Heart left ventricle (tissue), 16 donors: ENCODE data around the gene FAM118B. TPM values are rescaled to one million over a fixed set of nuclear protein-coding genes. Genes with fewer than 3 reads are reported as not detected.

ENCODE experiments used
- ATAC-seq, 4 donors: fragments of 200-7000 bp; cut with Tn5 transposase; one replicate each; pipeline ENCODE4 v1.9.1; 2020 to 2022; ENCODE audit warnings: moderate library complexity in 4 of 4, mild to moderate bottlenecking in 3 of 4, moderate number of reproducible peaks in 1 of 4
- DNase-seq, 5 donors: peaks; one replicate each; pipeline ENCODE4 v3.0.0-alpha.2; 2020
- H3K27ac ChIP-seq, 12 donors: fragments of 200-600 bp; sonication (generic) in 4 of 12; one replicate each; pipeline versions ENCODE4 v1.5.0 to v1.8.0; 2016 to 2022; ENCODE audit warnings: mild to moderate bottlenecking in 2 of 12
- H3K27me3 ChIP-seq, 9 donors: fragments of 200-600 bp; sonication (generic) in 2 of 9; one replicate each; pipeline versions ENCODE4 v1.5.1 to v1.8.0; 2016 to 2022; ENCODE audit warnings: mild to moderate bottlenecking in 3 of 9
- H3K36me3 ChIP-seq, 9 donors: fragments of 200-600 bp; sonication (generic) in 2 of 9; one replicate each; pipeline versions ENCODE4 v1.5.0 to v1.8.0; 2018 to 2022; ENCODE audit warnings: mild to moderate bottlenecking in 2 of 9
- H3K4me1 ChIP-seq, 12 donors: fragments of 200-600 bp; sonication (generic) in 4 of 12; one replicate each; pipeline versions ENCODE4 v1.5.0 to v1.8.0; 2016 to 2022; ENCODE audit warnings: mild to moderate bottlenecking in 3 of 12
- H3K4me3 ChIP-seq, 12 donors: fragments of 200-600 bp; sonication (generic) in 4 of 12; one replicate each; pipeline versions ENCODE4 v1.5.0 to v1.8.0; 2017 to 2022; ENCODE audit warnings: mild to moderate bottlenecking in 9 of 12, moderate library complexity in 4 of 12
- H3K9me3 ChIP-seq, 12 donors: fragments of 200-600 bp; sonication (generic) in 4 of 12; one replicate each; pipeline versions ENCODE4 v1.5.0 to v1.8.0; 2016 to 2022; ENCODE audit warnings: mild to moderate bottlenecking in 1 of 12
- POLR2A ChIP-seq, 2 donors: fragments of 450-650 bp; IDR thresholded peaks; one replicate each; pipeline ENCODE4 v1.6.1; 2017; ENCODE audit warnings: antibody characterized with exemption in 2 of 2, mild to moderate bottlenecking in 2 of 2, moderate library complexity in 2 of 2
- WGBS, 4 donors: extraction: QIAGEN DNeasy Blood & Tissue Kit in 2 of 4; methylation state at CpG; one replicate each; pipeline versions ENCODE4 v1.1.5 to v1.1.7; 2013 to 2018; 5-methylcytosine and 5-hydroxymethylcytosine counted together
- intact Hi-C, 10 donors: fragments of 100-400 bp; cut with DNase I; formaldehyde crosslinking; loops; one replicate each; pipeline versions ENCODE4 v1.11.1 to v1.14.2; 2022
- polyA plus RNA-seq, 2 donors: library from polyadenylated mRNA; stranded (reverse); fragments of 200-250 nt; gene quantifications; one replicate each; pipeline ENCODE4 v1.2.3, GENCODE V29; 2013
- total RNA-seq, 9 donors: library from RNA; depleted of rRNA in 2 of 9; stranded (reverse); fragments of >200 nt in 2 of 9; fragmentation: NEBNext Ultra II Directional in 3 of 9; extraction: Animal tissue kit (Norgen Biotek cat#: 25700) in 3 of 9; gene quantifications; one replicate each; pipeline versions ENCODE4 v1.1.0 to v1.2.4, GENCODE V29; 2016 to 2023
- TF ChIP-seq, protein P1 (sequence below), 12 donors: fragments of 200-600 bp; sonication (generic) in 4 of 12; IDR thresholded peaks; one replicate each; pipeline versions ENCODE4 v1.5.0 to v1.8.0; 2018 to 2022; ENCODE audit warnings: antibody characterized with exemption in 12 of 12, mild to moderate bottlenecking in 5 of 12
- donor health status: ischemic (EF 13 %, LVEDD 7.1; RV severe dilation, severe dysfunction).
- donor health status: healthy with polysubstance abuse.
- donor health status: DM: no; HTN: yes; CAD: no.
- donor health status: DM: no; HTN: no; CAD: no.
- donor health status: ischemic (EF 25% LVEDD 6.9; RV normal size, moderate dysfunction).
- donor health status: ischemic (EF 25% LVEDD 5.7; RV mildly dilated, moderate dysfunction).
- donor health status: healthy.
- donor health status: DM: yes; HTN: yes; CAD: no.
- donor health status: ischemic (EF 35%, LVEDD 5.7; RV mildly dilated, moderate dysfunction).
- donor health status: nonischemic (EF 11% LVEDD 7.7; RV severe dilation, severe dysfunction).
- donor health status: DM: yes; HTN: yes; CAD: no.
- donor health status: PGD.
- donor health status: ischemic (EF 29% LVEDD 5.4; RV normal size, mild dysfunction).
- donor health status: nonischemic (EF 23%, LVEDD 6.1; RV moderate dilation, normal function).

The FAM118B gene
- total and polyA plus RNA-seq, 11 donors, result 8.5 to 41.0 (median 21.8) TPM

DNA sequence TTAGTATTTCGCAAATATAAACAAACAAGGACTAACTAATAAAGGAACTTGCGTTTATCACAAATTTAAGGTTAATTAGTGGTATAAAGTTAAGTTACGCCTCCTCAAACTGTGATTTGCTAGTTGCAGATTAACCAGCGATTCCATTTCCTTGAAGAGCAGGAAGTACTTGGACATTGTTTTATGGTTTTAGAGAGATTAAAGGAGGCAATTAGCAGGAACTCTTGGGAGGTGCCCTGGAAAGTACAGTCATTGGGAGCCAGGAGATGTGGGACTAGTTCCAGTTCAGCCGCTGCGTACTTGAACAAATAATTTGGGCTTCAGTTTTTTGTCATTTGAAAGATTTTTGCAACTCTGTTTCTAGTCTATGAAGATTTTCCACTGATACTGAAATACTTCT lies 3.3 kb downstream of the FAM118B start:
- Histone ChIP-seq H3K27me3 (no peaks in the 10 kb centered on the region), H3K4me3 (peak overlapping the region in 4 of 12 donors; percentile 1 to 25 (median 10)), H3K9me3 (no peaks in the 10 kb centered on the region), H3K4me1 (peaks cover 0 to 55% (median 21%) of the 10 kb centered on the region in 12 donors), H3K36me3 (peaks cover 0 to 4% (median 2%) of the 10 kb centered on the region in 9 donors), H3K27ac (peak overlapping the region in 3 of 12 donors; percentile 3 to 70 (median 19))
- intact Hi-C loops, result loop anchor here in 7 of 10 donors (5.0 to 10.0 kb wide), 3 partner anchors 50 to 153 kb away; partner anchors contain the start of genes FOXRED1 (in 7 of the 7), SRPRA (in 7 of the 7) and CDON (in 1 of the 7)
- no peak for DNase-seq
- WGBS, 4 donors, result 36 to 60% (median 50%) methylated on average over 6 of the region's 6 CpGs
- ATAC-seq, result no peak
- TF ChIP-seq, protein P1, sequence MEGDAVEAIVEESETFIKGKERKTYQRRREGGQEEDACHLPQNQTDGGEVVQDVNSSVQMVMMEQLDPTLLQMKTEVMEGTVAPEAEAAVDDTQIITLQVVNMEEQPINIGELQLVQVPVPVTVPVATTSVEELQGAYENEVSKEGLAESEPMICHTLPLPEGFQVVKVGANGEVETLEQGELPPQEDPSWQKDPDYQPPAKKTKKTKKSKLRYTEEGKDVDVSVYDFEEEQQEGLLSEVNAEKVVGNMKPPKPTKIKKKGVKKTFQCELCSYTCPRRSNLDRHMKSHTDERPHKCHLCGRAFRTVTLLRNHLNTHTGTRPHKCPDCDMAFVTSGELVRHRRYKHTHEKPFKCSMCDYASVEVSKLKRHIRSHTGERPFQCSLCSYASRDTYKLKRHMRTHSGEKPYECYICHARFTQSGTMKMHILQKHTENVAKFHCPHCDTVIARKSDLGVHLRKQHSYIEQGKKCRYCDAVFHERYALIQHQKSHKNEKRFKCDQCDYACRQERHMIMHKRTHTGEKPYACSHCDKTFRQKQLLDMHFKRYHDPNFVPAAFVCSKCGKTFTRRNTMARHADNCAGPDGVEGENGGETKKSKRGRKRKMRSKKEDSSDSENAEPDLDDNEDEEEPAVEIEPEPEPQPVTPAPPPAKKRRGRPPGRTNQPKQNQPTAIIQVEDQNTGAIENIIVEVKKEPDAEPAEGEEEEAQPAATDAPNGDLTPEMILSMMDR (IDR thresholded peaks at IDR 0.05), result no peak
- no peak for TF ChIP-seq POLR2A (IDR thresholded peaks at IDR 0.05)

DNA sequence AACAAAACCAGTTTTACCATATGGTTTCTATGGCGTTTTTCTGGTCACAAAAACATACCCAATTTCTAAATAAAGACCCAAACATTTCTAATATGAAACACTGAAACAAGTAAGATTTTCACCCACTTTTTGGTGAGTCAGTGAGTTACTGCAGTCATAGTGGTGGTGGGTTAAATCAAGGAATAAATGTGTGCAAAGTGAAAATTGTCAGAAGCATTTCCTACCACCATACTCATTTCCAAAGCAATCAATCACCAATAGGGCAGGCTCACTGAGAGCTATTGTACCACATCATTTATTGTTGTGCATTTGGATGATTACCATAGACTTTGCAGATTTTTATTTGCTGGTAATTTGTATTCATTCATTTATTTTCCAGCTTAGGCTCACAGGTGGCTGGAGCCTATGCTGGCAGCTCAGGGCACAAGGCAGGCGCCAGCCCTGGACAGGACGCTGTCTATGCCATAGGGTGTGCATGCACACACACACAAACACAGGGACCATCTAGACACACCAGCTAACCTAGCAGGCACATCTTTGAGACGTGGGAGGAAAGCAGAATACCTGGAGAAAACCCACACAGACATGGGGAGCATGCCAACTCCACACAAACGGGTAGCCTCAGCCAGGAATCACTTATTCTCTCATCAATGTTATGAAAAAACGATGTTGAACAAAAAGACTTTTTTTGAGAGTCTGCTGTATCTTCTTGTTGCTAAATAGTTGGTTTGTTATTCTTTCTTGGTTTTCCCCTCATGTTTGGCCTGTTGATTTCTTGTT lies 5.1 kb downstream of the FAM118B start:
- 80 to 84% (median 82%) methylated on average over 6 of the region's 6 CpGs for WGBS, 4 donors
- H3K4me3 ChIP-seq, result no peak overlapping the region

DNA sequence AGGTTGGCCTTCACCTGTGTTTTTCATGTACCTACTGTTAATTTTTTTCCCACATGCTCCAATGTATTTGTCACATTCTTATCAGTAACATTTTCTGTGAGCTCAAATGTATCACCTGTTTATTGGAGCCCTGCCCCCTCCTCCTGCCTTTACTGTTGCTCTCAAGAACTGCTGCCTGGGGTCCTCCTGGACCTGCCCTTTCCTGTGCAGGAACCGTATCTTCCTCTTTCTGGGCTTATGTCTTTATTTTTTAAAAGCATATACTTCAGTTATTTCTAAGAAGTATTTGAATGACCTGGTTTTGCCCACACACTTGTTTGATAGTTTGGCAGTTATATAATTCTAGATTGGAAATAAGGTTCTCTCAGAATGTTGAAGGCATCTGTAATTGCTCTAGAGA lies 5.9 kb downstream of the FAM118B start:
- Histone ChIP-seq H3K27ac (no peak overlapping the region), H3K36me3 (no peaks in the 10 kb centered on the region), H3K9me3 (no peaks in the 10 kb centered on the region), H3K27me3 (no peaks in the 10 kb centered on the region), H3K4me3 (no peak overlapping the region), H3K4me1 (peaks cover 0 to 42% (median 13%) of the 10 kb centered on the region in 12 donors)
- 53 to 74% (median 60%) methylated on average over 1 of the region's 1 CpG for WGBS, 4 donors
- TF ChIP-seq POLR2A (IDR thresholded peaks at IDR 0.05), result no peak
- TF ChIP-seq, protein P1 (IDR thresholded peaks at IDR 0.05), result no peak
- no peak for DNase-seq
- intact Hi-C loops, result loop anchor here in 2 of 10 donors (10.0 kb wide), 1 partner anchor 47 kb away; the partner anchor contains the start of genes FOXRED1 (in 2 of the 2) and SRPRA (in 2 of the 2)
- no peak for ATAC-seq

More for the DNA sequence above, 5.1 kb downstream of the FAM118B start:
- DNase-seq (no peak), ATAC-seq (no peak)
- intact Hi-C loops, result loop anchor here in 2 of 10 donors (10.0 kb wide), 1 partner anchor 48 kb away; the partner anchor contains the start of genes FOXRED1 (in 2 of the 2) and SRPRA (in 2 of the 2)
- no peaks in the 10 kb centered on the region for H3K27me3 ChIP-seq
- TF ChIP-seq, protein P1 (IDR thresholded peaks at IDR 0.05), result no peak
- no peak for TF ChIP-seq POLR2A (IDR thresholded peaks at IDR 0.05)
- no peaks in the 10 kb centered on the region for H3K36me3 ChIP-seq
- H3K9me3 ChIP-seq, result no peaks in the 10 kb centered on the region
- peaks cover 0 to 47% (median 16%) of the 10 kb centered on the region in 12 donors for H3K4me1 ChIP-seq
- H3K27ac ChIP-seq, result no peak overlapping the region

DNA sequence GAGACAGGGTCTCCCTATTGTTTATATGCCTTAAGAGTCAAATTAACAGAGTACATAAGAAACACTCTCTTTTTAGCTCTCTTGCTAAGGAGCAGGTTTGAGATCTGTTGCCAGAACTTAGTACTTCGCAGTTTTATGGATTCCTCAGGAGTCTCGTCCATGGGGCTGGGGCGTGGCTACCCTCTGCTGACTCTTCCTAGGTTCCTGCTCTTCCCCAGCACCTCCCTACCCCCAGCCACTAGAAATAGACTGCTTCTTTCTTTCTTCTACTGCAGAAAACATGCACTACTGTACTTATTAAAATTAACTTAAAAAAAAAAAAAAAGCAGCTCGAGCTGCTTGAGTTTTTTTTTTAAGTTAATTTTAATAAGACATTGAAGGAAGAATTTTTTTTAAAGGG lies 8.0 kb downstream of the FAM118B start:
- Histone ChIP-seq H3K4me3 (no peak overlapping the region), H3K9me3 (no peaks in the 10 kb centered on the region), H3K36me3 (no peaks in the 10 kb centered on the region), H3K27me3 (no peaks in the 10 kb centered on the region), H3K4me1 (peaks cover 0 to 27% (median 5%) of the 10 kb centered on the region in 12 donors), H3K27ac (no peak overlapping the region)
- TF ChIP-seq, protein P1 (IDR thresholded peaks at IDR 0.05), result no peak
- TF ChIP-seq POLR2A (IDR thresholded peaks at IDR 0.05), result no peak
- no peak for DNase-seq
- WGBS, 4 donors, result 72 to 85% (median 75%) methylated on average over 4 of the region's 4 CpGs
- no peak for ATAC-seq
- intact Hi-C loops, result loop anchor here in 2 of 10 donors (10.0 kb wide), 1 partner anchor 45 kb away; the partner anchor contains the start of genes FOXRED1 (in 2 of the 2) and SRPRA (in 2 of the 2)
